Hepatocyte (in vitro differentiated cells): Measurements from ENCODE around the gene CENPB. TPM values are rescaled to one million over a fixed set of nuclear protein-coding genes. Genes with fewer than 3 reads are reported as not detected.
"Not testable (repeated sequence)": the region's sequence is repeated elsewhere in the genome, so short reads cannot be mapped to it uniquely, and the experiment has no call there.

ENCODE experiments used
- DNase-seq: peaks from one replicate; pipeline ENCODE4 v3.0.0-alpha.2; 2016; ENCODE audit warnings: low spot score
- H2AFZ ChIP-seq: fragments of 200-600 bp; sonication (generic); 2 replicates; pipeline ENCODE4 v1.6.0; 2016; ENCODE audit warnings: antibody characterized with exemption, mild to moderate bottlenecking
- H3K27ac ChIP-seq: fragments of 200-600 bp; sonication (generic); 2 replicates; pipeline ENCODE4 v1.5.1; 2016; ENCODE audit warnings: mild to moderate bottlenecking
- H3K27me3 ChIP-seq: fragments of 200-600 bp; sonication (generic); 2 replicates; pipeline ENCODE4 v1.6.1; 2016
- H3K36me3 ChIP-seq: fragments of 200-600 bp; sonication (generic); replicated peaks from 2 replicates; pipeline ENCODE4 v1.5.1; 2016; ENCODE audit warnings: low read depth; ENCODE audit not compliant: insufficient read depth
- H3K4me1 ChIP-seq: fragments of 200-600 bp; sonication (generic); 2 replicates; pipeline ENCODE4 v1.5.1; 2016; ENCODE audit warnings: mild to moderate bottlenecking, moderate library complexity; ENCODE audit not compliant: insufficient read depth
- H3K4me2 ChIP-seq: fragments of 200-600 bp; sonication (generic); 2 replicates; pipeline ENCODE4 v1.6.0; 2016
- H3K4me3 ChIP-seq: fragments of 200-600 bp; sonication (generic); 2 replicates; pipeline ENCODE4 v1.5.1; 2016; ENCODE audit warnings: mild to moderate bottlenecking
- H3K79me2 ChIP-seq: fragments of 200-600 bp; sonication (generic); 2 replicates; pipeline ENCODE4 v1.6.0; 2017; ENCODE audit warnings: mild to moderate bottlenecking
- H3K9me2 ChIP-seq: fragments of 200-600 bp; sonication (generic); replicated peaks from 2 replicates; pipeline ENCODE4 v1.6.0; 2017; ENCODE audit warnings: mild to moderate bottlenecking; ENCODE audit not compliant: insufficient read depth
- H3K9me3 ChIP-seq: fragments of 200-600 bp; sonication (generic); 2 replicates; pipeline ENCODE4 v1.5.1; 2016; ENCODE audit warnings: low read depth, mild to moderate bottlenecking
- H4K20me1 ChIP-seq: fragments of 200-600 bp; sonication (generic); 2 replicates; pipeline ENCODE4 v1.6.0; 2016; ENCODE audit warnings: mild to moderate bottlenecking; ENCODE audit not compliant: insufficient read depth, poor library complexity, severe bottlenecking
- CTCF ChIP-seq: fragments of 200-600 bp; sonication (generic); IDR thresholded peaks from 2 replicates; pipeline ENCODE4 v1.5.1; 2016; ENCODE audit warnings: antibody characterized with exemption, mild to moderate bottlenecking; ENCODE audit not compliant: poor library complexity
- EZH2 ChIP-seq: fragments of 200-600 bp; sonication (generic); IDR thresholded peaks from 2 replicates; pipeline ENCODE4 v1.6.1; 2016; ENCODE audit warnings: antibody characterized with exemption, mild to moderate bottlenecking, borderline replicate concordance
- EZH2phosphoT487 ChIP-seq: fragments of 200-600 bp; sonication (generic); IDR thresholded peaks from one replicate; pipeline ENCODE4 v1.6.1; 2018; ENCODE audit warnings: antibody characterized with exemption, mild to moderate bottlenecking, low read depth, moderate library complexity; ENCODE audit not compliant: unreplicated experiment, severe bottlenecking
- WGBS: methylation state at CpG from one replicate; pipeline ENCODE4 v1.1.6; 2016; ENCODE audit warnings: low lambda C conversion rate; ENCODE audit errors: missing lambda C conversion rate; 5-methylcytosine and 5-hydroxymethylcytosine counted together
- polyA plus RNA-seq: library from polyadenylated mRNA; unstranded; fragments of >200 nt; fragmentation: Nextera tagmentation; extraction: Ambion mirVana; gene quantifications from 2 replicates; pipeline ENCODE4 v1.2.1, GENCODE V29; 2016
- total RNA-seq: library from RNA; depleted of rRNA; stranded (reverse); fragments of >200 nt; gene quantifications from 2 replicates; pipeline ENCODE4 v1.2.3, GENCODE V29; 2014

CENPB gene
- total and polyA plus RNA-seq, 2 experiments from 2014 or later = 21.2 to 46.7 TPM

GRCh38 chr20:3795511-3796468 is 9.2 kb upstream of the CENPB start, which contains the start of gene CDC25B:
CDC25B (plus strand) TSS chr20:3796310; CDS start chr20:3796532, 222 bp downstream.
- H3K27me3 ChIP-seq = no peaks in the 10 kb centered on the region
- peaks cover 22% of the 10 kb centered on the region for H3K79me2 ChIP-seq
- H3K27ac ChIP-seq = peak within 1 kb of the TSS; percentile 91
- H3K9me3 ChIP-seq = no peaks in the 10 kb centered on the region
- H3K36me3 ChIP-seq = no peaks in the 10 kb centered on the region
- peaks cover 33% of the 10 kb centered on the region for H3K4me1 ChIP-seq
- H3K9me2 ChIP-seq = no peaks in the 10 kb centered on the region
- WGBS = 4% methylated on average over 52 of the region's 69 CpGs
- peak within 1 kb of the TSS; percentile 87 for H2AFZ ChIP-seq
- TF ChIP-seq EZH2 (no peak), CTCF (peak; percentile 28)
- peak; percentile 95 for DNase-seq
- H3K4me2 ChIP-seq = peak within 1 kb of the TSS; percentile 90
- no peaks in the 10 kb centered on the region for H4K20me1 ChIP-seq
- H3K4me3 ChIP-seq = peak within 1 kb of the TSS; percentile 70

- Histone ChIP-seq H3K79me2 (peaks cover 22% of the 10 kb centered on the region), H3K9me2 (no peaks in the 10 kb centered on the region), H3K27ac (peak overlapping the region; percentile 91), H4K20me1 (no peaks in the 10 kb centered on the region), H3K4me1 (peaks cover 30% of the 10 kb centered on the region), H2AFZ (peak overlapping the region; percentile 87), H3K27me3 (no peaks in the 10 kb centered on the region), H3K4me3 (peak overlapping the region; percentile 70), H3K9me3 (no peaks in the 10 kb centered on the region), H3K4me2 (peak overlapping the region; percentile 90), H3K36me3 (no peaks in the 10 kb centered on the region)
- no peak for TF ChIP-seq EZH2
- no peak for TF ChIP-seq CTCF
- TF ChIP-seq EZH2phosphoT487 = no peak
- 88% methylated on average over 25 of the region's 25 CpGs for WGBS
- DNase-seq = no peak
These were observed 8.3 kb upstream of the CENPB start for GRCh38 chr20:3794701-3795420.

- not testable (repeated sequence) for H3K27ac ChIP-seq, H3K9me3 ChIP-seq, H3K4me2 ChIP-seq, H4K20me1 ChIP-seq, H3K36me3 ChIP-seq, H3K4me3 ChIP-seq, H2AFZ ChIP-seq, H3K27me3 ChIP-seq, H3K9me2 ChIP-seq, DNase-seq
- 93% methylated on average over 3 of the region's 3 CpGs for WGBS
- Histone ChIP-seq H3K4me1 (peaks cover 23% of the 10 kb centered on the region), H3K79me2 (peaks cover 21% of the 10 kb centered on the region)
These were observed 7.6 kb upstream of the CENPB start for GRCh38 chr20:3794168-3794567.

- Histone ChIP-seq H4K20me1 (peaks cover 16% of the 10 kb centered on the region), H3K4me1 (peaks cover 16% of the 10 kb centered on the region), H3K79me2 (peaks cover 22% of the 10 kb centered on the region)
- H2AFZ ChIP-seq, H3K4me3 ChIP-seq, H3K27ac ChIP-seq, H3K4me2 ChIP-seq, H3K9me2 ChIP-seq, H3K9me3 ChIP-seq, H3K27me3 ChIP-seq, H3K36me3 ChIP-seq, DNase-seq: not testable (repeated sequence)
- 86% methylated on average over 4 of the region's 4 CpGs for whole genome bisulfite sequencing
These were observed 2.7 kb upstream of the CENPB start for GRCh38 chr20:3789201-3789600.
